GM08714 (cell line): ENCODE results near the gene ZFYVE21.

Source experiments
- H3K4me3 ChIP-seq: fragments of 200-500 bp; sonication (Bioruptor generic); 2 replicates; pipeline ENCODE4 v1.5.1; 2014; ENCODE audit warnings: mild to moderate bottlenecking, low read length, inconsistent platforms
- ZNF274 ChIP-seq: IDR thresholded peaks from 2 replicates; pipeline ENCODE4 v1.6.1; 2012; ENCODE audit warnings: mild to moderate bottlenecking, low read depth, low read length

ZFYVE21 gene

DNA sequence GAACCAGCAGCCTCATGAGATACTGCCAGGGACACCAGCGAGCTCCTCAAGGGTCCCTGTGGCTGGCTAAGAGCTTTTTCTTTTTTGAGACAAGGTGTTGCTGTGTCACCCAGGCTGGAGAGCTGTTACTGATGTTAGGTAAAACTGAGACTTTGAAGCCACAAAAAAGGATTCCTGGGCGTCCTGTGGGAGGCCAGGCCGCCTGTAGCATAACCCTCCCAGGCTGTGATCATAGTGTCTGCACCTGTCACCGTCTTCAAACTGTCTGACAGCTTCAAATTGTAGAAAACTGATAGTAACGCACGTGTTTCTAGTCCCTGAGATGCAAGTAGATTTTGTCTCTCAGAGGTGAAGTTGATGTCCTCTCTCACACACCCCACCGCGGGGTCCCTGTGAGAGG is 4.1 kb downstream of the ZFYVE21 start:
- no peak overlapping the region for H3K4me3 ChIP-seq
- no peak for TF ChIP-seq ZNF274

DNA sequence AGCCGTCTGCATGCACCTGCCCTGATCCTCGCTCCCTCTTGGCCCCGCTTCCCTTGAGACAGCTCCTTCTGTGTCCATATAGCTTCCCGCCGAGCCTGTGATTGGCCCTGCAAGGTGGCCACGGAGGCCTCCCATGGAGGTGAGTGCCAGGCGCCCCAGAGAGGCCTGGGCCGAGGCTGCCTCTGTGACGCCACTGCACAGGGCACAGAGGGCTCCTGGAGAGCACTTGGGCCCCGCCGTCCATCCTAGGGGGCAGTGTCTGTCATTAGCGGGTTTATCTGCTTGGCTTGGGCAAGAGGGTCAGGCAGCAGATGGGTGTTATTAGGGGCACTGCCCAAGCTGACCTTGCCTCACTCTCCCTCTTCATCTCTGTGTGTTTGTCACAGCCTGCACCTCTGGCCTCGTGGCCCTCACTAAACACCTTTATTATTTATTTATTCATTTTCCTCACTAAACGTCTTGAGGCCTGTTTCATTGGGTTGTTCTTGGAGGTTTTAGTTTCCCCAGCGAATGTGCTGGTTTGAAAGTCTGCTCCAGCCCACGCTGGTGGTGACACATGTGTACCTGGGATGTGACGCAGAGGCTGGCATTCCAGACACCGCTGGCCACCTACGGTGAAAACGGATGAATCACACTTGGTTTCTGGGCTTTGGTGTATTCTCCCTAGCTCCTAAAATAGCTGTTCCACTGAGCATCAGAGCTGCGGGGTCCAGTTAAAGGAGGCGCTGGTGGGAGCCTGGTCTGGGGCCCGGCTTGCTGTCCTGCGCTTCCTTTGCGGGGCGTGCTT is 5.9 kb downstream of the ZFYVE21 start:
- no peak for TF ChIP-seq ZNF274
- H3K4me3 ChIP-seq, result no peak overlapping the region

GRCh38 chr14:103723748-103724081 is 8.1 kb downstream of the ZFYVE21 start:
- H3K4me3 ChIP-seq, result no peak overlapping the region
- TF ChIP-seq ZNF274, result no peak

DNA sequence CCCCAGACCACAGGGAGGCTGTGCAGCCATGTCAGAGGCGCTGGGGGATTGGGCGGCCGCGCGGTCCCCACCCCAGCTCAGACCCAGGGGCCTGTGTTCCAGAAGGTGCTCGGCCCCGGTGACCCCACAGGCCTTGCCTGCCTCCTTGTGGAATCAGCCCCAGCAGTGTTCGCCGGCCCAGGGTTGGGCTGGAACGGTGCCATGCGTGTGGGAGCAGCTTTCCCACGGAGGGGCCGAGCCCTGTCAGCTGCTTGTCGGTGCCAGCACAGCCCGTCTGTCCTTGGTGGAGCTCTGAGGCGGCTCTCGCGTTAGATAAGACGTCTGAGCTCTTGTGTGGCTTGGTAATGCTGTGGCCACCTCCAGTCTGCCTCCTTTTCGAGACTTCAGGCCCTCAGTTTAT is 8.5 kb downstream of the ZFYVE21 start:
- no peak for TF ChIP-seq ZNF274
- no peak overlapping the region for H3K4me3 ChIP-seq

- no peak overlapping the region for H3K4me3 ChIP-seq
- TF ChIP-seq ZNF274, result no peak
These were observed 9.5 kb downstream of the ZFYVE21 start for GRCh38 chr14:103725001-103725682.

GRCh38 chr14:103725739-103726395 is 10.3 kb downstream of the ZFYVE21 start:
- TF ChIP-seq ZNF274, result no peak
- H3K4me3 ChIP-seq, result no peak overlapping the region

GRCh38 chr14:103726474-103726873 is 10.9 kb downstream of the ZFYVE21 start:
- H3K4me3 ChIP-seq, result no peak overlapping the region
- no peak for TF ChIP-seq ZNF274

DNA sequence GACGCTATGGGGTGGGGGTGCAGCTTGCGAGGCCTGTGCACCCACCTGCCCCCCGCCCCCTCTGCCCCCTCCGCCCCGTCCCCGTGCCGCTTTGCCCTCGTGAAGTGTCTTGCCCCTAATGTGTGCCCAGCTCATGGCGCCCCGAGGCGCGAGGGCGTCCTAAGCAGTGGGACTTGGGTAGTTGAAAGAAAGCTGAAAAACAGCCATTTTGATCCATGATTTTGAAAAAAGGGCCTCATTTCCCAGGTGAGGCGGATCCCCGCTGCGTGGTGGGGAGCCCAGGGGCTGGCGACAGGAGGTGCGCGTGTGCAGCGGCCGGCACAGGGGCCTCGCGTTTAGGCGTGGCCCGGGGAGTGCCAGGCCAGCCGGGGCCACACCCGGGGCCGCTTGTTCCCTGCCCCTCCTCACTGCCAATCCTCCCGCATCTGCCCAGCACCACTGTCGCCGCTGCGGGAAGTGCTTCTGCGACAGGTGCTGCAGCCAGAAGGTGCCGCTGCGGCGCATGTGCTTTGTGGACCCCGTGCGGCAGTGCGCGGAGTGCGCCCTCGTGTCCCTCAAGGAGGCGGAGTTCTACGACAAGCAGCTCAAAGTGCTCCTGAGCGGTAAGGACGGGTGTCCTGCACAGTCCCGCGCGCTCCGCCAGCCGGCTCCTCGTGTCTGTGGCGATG is 11.8 kb downstream of the ZFYVE21 start:
- H3K4me3 ChIP-seq, result no peak overlapping the region
- TF ChIP-seq ZNF274, result no peak

GRCh38 chr14:103728141-103728540 is 12.5 kb downstream of the ZFYVE21 start:
- no peak overlapping the region for H3K4me3 ChIP-seq
- no peak for TF ChIP-seq ZNF274

GRCh38 chr14:103728721-103729120 is 13.1 kb downstream of the ZFYVE21 start:
- H3K4me3 ChIP-seq, result no peak overlapping the region
- TF ChIP-seq ZNF274, result no peak

DNA sequence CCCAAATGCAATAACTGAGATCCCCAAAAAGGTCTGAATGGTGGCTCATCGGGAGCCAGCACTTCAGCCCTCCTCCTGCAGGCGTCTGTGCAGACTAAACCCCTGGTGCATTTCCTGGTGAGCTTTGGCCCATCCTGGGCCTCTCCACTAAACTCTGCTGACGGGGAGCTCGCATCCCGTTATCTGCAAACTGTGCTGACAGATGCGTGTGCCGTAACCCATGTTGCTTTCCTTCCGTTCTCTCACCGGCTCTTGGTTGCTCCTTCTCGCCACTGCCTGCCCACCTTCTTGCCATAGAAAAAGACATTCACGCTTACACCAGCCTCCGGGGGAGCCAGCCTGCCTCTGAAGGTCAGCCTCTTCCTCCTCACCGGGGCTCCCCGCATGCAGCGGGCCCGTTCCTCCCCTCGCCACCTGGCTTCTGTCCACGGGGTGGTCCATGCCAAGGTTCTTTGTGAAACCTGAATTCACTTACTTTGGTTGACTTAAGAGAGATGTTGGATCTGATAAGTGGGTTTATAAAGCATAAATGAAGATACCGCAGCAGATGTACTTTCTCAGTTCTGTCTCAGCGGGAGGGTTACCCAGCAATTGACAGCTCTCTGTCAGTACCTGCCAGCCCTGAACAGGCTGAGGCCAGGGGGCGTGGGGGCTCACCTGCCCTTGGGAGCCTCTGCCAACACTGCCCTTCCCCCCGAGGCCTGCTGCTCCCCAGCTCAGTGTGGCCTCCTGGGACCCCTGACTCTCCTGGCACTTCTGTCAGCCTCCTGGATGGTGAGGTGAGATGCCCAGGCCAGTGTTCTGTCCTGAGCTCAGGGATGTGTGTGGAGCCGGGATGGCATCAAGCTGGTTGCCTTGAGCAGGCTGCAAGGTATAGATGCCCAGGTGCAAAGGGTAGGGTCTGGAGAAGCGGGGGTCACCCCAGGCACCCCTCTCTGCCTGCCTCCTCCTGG is 14.2 kb downstream of the ZFYVE21 start:
- no peak for TF ChIP-seq ZNF274
- H3K4me3 ChIP-seq, result no peak overlapping the region

GRCh38 chr14:103730490-103731035 is 15.0 kb downstream of the ZFYVE21 start:
- no peak for TF ChIP-seq ZNF274
- no peak overlapping the region for H3K4me3 ChIP-seq

GRCh38 chr14:103731481-103731880 is 15.9 kb downstream of the ZFYVE21 start:
- TF ChIP-seq ZNF274, result no peak
- H3K4me3 ChIP-seq, result no peak overlapping the region
